ENCODE measurements around the gene ETV4. TPM values are rescaled to one million over a fixed set of nuclear protein-coding genes. Genes with fewer than 3 reads are reported as not detected.

ETV4 gene
- total RNA-seq, 1 donor: 6.1 TPM

GRCh38 chr17:43547189-43547550 lies 1.0 kb upstream of the ETV4 start:
- DNase-seq (ENCODE audit: low read depth): no peak
- H3K4me3 ChIP-seq (ENCODE audit: low read depth, low read length): no peak overlapping the region
- TF ChIP-seq CTCF (IDR thresholded peaks at IDR 0.05; ENCODE audit: insufficient read depth, low read length): no peak

GRCh38 chr17:43545383-43545632 lies 832 bp downstream of the ETV4 start:
- TF ChIP-seq CTCF (IDR thresholded peaks at IDR 0.05; ENCODE audit: insufficient read depth, low read length): no peak
- H3K4me3 ChIP-seq (ENCODE audit: low read depth, low read length): peak overlapping the region; percentile 68
- DNase-seq (ENCODE audit: low read depth): no peak

DNA sequence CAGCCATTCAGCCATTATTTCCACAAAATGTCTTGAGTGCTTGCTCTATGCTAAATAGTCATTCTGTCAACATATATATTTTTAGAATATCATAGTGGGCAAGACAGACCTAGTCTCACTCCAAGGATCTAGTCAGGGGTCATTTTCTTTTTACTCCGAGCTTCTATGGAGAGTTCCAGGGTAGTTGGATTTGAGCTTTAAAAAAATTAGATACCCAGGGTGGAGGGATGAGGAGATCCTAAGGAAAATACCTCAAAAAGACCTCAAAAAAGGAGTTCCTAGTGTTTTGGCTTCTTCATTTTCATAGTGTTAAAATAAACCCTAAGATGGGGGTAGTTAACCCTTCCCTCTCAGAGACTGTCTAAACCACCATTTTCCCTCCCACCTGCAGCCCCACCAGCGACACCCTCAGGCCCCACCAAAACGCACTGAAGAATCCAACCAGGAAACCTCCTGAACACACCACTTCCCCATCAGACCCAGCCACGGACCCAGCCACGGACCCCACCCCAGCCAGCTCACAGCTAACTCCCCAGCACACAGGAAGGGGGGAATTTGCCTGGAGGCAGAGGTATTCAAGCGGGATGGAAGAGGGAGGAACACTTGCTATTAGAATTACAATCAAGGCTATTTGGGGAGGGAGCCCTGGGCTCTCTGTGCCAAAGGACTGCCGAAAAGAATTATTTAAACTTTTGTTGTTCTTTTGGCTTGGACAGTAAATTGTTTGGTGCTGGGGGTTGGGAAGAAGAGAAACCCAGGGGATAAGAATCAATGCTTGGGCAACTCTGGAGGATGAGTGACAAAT lies 2.2 kb downstream of the ETV4 start:
- no peak overlapping the region for H3K4me3 ChIP-seq (ENCODE audit: low read depth, low read length)
- no peak for TF ChIP-seq CTCF (IDR thresholded peaks at IDR 0.05; ENCODE audit: insufficient read depth, low read length)
- DNase-seq (ENCODE audit: low read depth): no peak

GRCh38 chr17:43543300-43543699 lies 2.8 kb downstream of the ETV4 start:
- no peak for TF ChIP-seq CTCF (IDR thresholded peaks at IDR 0.05; ENCODE audit: insufficient read depth, low read length)
- DNase-seq (ENCODE audit: low read depth): no peak
- H3K4me3 ChIP-seq (ENCODE audit: low read depth, low read length): no peak overlapping the region

DNA sequence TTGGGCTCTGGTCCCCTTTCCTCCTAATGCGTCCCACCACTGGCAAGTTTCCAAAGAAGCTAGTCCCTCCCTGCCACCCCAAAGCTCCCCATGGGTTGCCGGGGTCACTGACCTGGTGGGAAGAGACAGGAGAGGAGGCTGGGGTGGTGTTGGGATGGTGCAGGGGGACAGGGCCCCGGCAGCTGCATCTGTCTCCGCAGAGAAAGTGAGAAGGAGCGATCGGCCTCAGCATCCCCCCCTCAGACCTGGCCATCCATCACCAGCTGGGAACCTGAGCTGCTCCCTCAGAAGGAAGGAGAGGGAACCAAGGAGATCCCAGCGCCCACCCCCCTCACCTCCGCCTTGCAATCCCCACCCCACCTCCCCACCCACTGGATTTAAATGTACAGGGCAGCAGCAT lies 3.3 kb downstream of the ETV4 start:
- H3K4me3 ChIP-seq (ENCODE audit: low read depth, low read length): no peak overlapping the region
- no peak for TF ChIP-seq CTCF (IDR thresholded peaks at IDR 0.05; ENCODE audit: insufficient read depth, low read length)
- no peak for DNase-seq (ENCODE audit: low read depth)

GRCh38 chr17:43540821-43541674 lies 5.1 kb downstream of the ETV4 start:
- peak; percentile 49 for DNase-seq (ENCODE audit: low read depth)

More at GRCh38 chr17:43540821-43541674, 5.1 kb downstream of the ETV4 start:
- H3K4me3 ChIP-seq (ENCODE audit: low read depth, low read length): no peak overlapping the region
- no peak for TF ChIP-seq CTCF (IDR thresholded peaks at IDR 0.05; ENCODE audit: insufficient read depth, low read length)
